Activated CD8-positive, alpha-beta memory T cell treated with anti-CD3 and anti-CD28 coated beads for 4 hours (primary cell): ENCODE results near the gene UQCC2.
A peak's percentile ranks its signal among the peaks of the same experiment; 100 is the strongest.

ENCODE experiments used
- DNase-seq, 2 donors: peaks; one replicate each; pipeline ENCODE4 v3.0.0-alpha.2; 2020; ENCODE audit warnings: low read depth in 2 of 2

Gene UQCC2

GRCh38 chr6:33744001-33744848 is 32.7 kb upstream of the UQCC2 start:
- peak; percentile 48 to 52 for DNase-seq

- DNase-seq, result no peak
Measured at GRCh38 chr6:33742837-33743236, 31.3 kb upstream of the UQCC2 start.

- no peak for DNase-seq
Measured at GRCh38 chr6:33742092-33742491, 30.6 kb upstream of the UQCC2 start.

- DNase-seq, result no peak
Measured at GRCh38 chr6:33740794-33741193, 29.3 kb upstream of the UQCC2 start.

- no peak for DNase-seq
Measured at GRCh38 chr6:33740204-33740608, 28.7 kb upstream of the UQCC2 start.

GRCh38 chr6:33739571-33739970 is 28.1 kb upstream of the UQCC2 start:
- no peak for DNase-seq

- DNase-seq, result no peak
Measured at GRCh38 chr6:33738879-33739278, 27.4 kb upstream of the UQCC2 start.

- no peak for DNase-seq
Measured at GRCh38 chr6:33738153-33738552, 26.7 kb upstream of the UQCC2 start.

- DNase-seq, result no peak
Measured at GRCh38 chr6:33737267-33738026, 25.9 kb upstream of the UQCC2 start.

GRCh38 chr6:33735216-33735615 is 23.7 kb upstream of the UQCC2 start:
- DNase-seq, result no peak

- no peak for DNase-seq
Measured at GRCh38 chr6:33733709-33734007, 22.2 kb upstream of the UQCC2 start.

GRCh38 chr6:33732817-33733708 is 21.6 kb upstream of the UQCC2 start:
- no peak for DNase-seq

GRCh38 chr6:33732385-33732784 is 20.9 kb upstream of the UQCC2 start:
- DNase-seq, result no peak

GRCh38 chr6:33731751-33732282 is 20.3 kb upstream of the UQCC2 start:
- no peak for DNase-seq

GRCh38 chr6:33731035-33731434 is 19.5 kb upstream of the UQCC2 start:
- DNase-seq, result no peak

- no peak for DNase-seq
Measured at GRCh38 chr6:33730611-33731010, 19.1 kb upstream of the UQCC2 start.

GRCh38 chr6:33729059-33729458 is 17.6 kb upstream of the UQCC2 start:
- no peak for DNase-seq

- DNase-seq, result no peak
Measured at GRCh38 chr6:33728438-33728837, 16.9 kb upstream of the UQCC2 start.

GRCh38 chr6:33727932-33728331 is 16.4 kb upstream of the UQCC2 start:
- DNase-seq, result no peak

- DNase-seq, result no peak
Measured at GRCh38 chr6:33727126-33727525, 15.6 kb upstream of the UQCC2 start.

GRCh38 chr6:33726696-33727095 is 15.2 kb upstream of the UQCC2 start:
- DNase-seq, result no peak
